HG03469 (cell line): ENCODE results near the gene MTMR2.

ENCODE experiments used
- ATAC-seq: cut with Tn5 transposase; IDR thresholded peaks from one replicate; pipeline ENCODE4 v1.9.1; 2021; ENCODE audit warnings: mild to moderate bottlenecking, moderate library complexity, moderate number of reproducible peaks; ENCODE audit not compliant: unreplicated experiment

Gene MTMR2

DNA sequence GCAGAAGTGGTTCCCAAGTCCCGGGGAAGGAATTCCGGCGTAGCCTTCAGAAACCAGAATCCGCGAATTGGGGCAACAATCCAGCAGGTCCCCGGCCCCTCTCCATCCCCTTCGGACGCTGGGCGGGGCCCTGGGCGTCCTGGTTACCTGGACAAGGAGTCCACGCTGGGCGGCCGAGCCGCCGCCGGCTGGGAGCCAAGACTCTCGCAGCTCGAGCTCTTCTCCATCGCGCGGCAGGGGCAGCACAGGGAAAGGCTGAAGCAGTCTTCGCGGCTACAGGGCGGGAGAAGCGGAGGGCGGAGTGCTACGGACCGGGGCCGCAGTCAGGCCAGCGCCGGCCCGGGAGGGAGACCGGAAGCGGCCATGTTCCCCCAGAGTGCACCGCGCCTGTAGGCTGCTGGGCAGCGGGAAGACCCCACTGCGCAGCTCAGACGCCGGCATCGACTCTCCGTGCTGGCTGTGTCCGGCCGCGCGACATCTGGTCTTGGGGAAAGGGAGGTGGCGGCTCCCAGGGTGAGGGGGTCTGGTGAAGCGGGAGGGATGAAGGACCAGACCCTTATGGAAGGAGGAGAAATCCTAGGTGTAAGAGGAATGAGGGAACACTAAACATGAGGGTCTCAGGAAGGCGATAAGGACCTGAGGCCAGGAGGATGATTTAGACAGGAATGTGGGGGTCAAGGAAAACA, at the start of gene MTMR2:
Gene MTMR2, minus strand, starts transcription at position 380 of the 686 bp plus-strand sequence. Its CDS starts 153 bp downstream, at position 227.
- ATAC-seq, result peak; percentile 92

DNA sequence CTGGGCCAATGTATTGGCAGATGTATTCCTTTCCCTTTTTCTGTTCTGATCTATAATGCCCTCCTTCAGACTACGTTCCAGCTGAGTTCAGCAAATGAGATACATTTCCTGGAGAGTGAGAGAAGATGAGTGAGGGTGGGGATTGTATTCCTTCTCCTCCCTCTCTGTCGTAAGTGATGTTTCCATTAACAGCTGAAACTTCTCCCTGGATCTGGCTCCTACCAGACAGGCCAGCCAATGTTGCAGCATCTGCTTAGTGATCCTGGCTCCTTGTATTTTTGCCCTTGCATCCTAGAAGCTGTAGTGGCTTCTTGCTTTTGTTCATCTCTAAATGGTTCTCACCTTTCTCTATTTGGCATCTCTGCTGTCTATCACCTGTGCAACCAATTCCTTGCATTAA, 48.2 kb upstream of the MTMR2 start:
- ATAC-seq, result no peak

DNA sequence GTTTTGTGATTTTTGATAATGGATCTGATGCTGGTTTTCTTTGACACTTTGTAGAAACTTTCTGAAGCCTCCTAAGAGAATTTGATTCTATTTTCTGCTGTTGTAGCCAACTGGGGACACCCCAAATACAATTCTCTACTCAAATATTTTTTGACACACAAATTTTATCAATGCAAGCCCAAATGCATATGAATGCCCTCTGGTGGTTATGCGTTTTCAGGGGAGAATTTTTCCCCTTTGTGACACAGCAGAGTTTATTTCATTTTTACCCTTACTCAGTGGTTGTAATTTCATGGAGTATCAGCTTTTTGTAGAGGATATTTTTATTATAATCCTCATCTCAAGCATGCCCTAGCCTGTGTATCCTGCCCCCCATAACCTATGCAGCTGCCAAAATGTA, 44.7 kb upstream of the MTMR2 start:
- ATAC-seq, result no peak

DNA sequence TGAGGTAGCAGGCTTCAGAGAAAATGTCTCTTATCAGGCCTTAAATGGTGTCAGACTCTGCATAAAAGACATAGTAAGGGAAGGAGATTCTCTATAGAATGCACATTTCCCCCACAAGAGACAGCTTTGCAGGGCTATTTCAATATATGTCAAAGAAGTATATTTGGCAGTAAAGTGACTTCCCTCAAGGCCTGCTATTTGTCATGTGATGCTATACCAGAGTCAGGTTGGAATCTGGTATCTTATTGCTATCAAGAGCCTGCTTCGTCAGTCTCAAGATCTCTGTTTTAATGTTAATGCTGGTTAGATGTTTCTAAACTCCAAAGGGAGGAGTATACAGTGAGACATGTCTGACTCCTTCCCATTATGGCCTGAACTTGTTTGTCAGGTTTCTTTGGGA, 40.4 kb upstream of the MTMR2 start:
- no peak for ATAC-seq

DNA sequence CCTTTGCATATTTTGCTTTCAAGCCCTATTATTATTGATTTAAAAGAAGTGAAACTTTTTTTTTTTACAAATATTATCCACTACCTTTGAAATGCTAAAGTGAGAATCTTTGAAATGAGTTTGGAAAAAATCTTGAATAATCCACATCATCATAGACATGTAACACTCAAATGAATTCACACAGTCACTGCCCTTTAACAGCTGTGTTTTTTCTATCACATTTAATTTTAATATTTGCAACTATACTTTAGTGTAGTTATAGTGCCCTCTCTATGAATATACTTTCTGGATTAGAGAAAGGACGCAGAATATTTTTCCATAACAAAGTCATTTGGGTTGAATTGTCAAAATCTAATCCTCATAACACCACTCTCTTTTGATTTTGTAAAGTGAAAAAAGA, 37.9 kb upstream of the MTMR2 start:
- ATAC-seq, result no peak

DNA sequence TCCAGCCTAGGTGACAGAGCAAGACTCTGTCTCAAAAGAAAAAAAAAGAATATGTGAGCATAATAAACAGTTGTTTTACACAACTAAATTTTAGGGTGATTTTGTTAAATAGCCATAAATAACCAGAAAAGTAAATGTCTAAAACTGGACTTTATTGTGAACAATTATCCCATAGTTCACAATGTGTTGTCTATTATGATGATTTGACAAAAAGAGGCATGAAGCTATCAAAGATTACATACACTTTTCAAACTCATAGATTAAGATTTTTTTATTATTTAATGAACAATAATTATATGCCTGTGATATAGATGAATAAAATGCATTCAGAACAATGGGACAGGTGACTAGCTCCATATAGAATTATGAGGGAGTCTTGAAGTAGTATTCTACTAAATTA, 27.0 kb upstream of the MTMR2 start:
- no peak for ATAC-seq

DNA sequence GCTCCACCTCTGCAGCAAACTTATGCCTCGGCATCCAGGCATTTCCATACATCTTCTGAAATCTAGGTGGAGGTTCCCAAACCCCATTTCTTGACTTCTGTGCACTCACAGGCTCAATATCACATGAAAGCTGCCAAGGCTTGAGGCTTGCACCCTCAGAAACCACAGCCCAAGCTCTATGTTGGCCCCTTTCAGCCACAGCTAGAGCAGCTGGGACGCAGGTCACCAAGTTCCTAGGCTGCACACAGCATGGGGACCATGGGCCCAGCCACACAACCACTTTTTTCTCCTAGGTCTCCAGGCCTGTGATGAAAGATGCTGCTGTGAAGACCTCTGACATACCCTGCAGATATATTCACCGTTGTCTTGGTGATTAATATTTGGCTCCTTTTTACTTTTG, 24.7 kb upstream of the MTMR2 start:
- ATAC-seq, result no peak

DNA sequence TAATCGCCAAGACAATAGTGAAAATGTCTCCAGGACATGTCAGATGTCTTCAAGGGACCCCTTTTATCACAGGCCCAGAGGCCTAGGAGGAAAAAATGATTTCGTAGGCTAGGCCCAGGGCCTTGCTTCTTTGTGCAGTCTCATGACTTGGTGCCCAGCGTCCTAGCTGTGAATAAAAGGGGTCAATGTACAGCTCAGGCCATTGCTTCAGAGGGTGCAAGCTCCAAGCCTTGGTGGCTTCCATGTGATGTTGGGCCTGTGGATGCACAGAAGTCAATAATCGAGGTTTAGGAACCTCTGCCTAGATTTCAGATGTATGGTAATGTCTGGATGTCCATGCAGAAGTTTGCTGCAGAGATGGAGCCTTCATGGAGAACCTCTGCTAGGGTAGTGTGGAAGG, 20.7 kb upstream of the MTMR2 start:
- no peak for ATAC-seq

DNA sequence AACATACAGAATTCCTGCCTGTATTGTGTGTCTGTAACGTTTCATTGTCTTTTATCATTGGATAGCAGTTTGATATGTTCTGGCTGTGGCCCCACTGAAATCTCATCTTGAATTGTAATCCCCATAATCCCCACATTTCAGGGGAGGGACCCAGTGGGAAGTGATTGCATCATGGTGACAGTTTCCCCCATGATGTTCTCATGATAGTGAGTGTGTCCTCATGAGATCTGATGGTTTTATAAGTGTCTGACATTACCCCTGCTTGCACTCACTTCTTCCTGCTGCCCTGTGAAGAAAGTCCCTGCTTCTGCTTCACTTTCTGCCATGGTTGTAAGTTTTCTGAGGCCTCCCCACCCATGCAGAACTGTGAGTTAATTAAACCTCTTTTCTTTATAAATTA, 19.6 kb upstream of the MTMR2 start:
- no peak for ATAC-seq

DNA sequence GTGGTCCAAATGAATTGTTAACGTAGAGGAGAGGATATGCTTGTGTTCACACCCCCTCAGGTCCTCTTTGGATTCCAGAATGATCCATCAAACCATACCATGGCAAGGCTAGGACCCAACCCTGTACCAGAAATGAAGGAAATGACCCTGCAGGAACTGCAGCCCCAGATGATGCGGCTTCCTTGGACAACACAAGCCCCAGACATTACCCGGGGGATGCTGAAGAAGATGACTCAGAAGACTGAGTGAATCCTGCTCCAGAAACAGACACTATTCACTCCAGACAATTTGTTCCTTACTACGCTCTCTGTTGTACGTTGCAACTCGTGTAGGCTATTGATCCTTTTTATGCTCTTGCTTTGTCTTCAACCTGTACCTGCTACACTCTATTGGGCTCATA, 15.2 kb upstream of the MTMR2 start:
- no peak for ATAC-seq

DNA sequence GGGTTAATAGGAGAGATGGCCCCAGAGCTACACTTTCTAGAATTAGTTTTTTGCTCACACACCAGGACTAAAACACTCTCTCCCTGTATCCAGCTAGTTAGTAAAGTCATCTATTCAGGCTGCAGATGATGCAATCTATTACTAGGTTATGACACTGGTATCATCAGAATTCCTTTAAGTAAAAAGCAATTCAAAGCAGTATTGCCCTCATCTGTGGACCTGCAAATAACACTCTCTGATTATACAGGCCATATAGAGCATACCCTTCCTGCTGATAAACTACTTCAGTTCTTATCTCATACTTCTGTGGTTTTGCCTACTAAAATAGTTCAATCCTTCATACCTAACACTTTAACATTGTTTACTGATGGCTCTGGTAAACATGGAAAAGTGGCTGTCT, 13.5 kb upstream of the MTMR2 start:
- no peak for ATAC-seq

DNA sequence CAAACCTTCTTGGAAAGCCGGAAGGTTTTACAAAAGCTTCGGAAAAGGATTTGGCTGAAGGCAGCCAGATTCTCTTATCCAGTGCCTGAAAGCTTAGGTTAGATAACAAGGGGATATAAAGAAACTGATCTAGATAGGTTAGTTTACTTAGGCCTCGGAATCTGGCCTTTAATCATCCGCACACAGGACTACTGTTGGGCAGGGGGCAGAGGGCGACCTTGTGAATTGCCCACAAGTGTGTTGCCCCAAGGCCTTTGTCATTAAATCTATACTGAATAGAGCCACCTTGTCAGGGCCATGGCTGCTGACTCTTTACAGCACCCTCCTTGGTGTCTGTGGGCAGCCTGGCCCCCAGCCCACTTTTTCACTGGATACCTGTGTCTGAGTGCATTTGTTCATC, 9.7 kb upstream of the MTMR2 start:
- ATAC-seq, result no peak

DNA sequence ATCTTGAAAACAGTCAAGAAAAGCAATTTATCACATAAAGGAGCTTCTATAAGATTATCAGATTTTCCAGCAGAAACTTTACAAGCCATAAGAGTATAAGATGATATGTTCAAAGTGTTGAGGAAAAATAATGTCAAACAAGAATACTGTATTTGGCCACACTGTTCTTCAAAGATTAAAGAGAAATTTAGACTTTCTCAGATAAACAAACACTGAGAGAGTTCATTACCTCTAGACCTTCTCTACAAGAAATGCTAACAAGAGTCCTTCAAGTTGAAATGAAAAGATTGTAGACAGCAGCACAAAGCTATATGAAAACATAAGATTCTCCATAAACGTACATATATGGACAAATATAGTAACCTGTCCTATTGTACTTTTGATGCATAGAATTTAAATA, 8.0 kb upstream of the MTMR2 start:
- no peak for ATAC-seq

DNA sequence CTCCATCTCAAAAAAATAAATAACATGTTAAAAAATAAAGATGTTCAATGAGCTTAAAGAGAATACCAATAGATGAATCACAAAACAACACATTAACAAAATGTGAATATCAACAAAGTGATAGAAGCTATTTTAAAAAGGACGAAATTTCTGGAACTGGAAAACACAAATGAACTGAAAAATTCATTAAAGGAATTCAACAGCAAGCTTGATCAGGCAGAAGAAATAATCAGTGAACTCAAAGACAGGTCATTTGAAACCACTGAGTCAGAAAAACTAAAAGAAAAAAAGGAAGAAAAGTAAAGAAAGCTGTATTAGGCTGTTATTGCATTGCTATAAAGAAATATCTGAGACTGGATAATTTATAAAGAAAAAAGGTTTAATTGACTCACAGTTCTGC, 7.0 kb upstream of the MTMR2 start:
- no peak for ATAC-seq

DNA sequence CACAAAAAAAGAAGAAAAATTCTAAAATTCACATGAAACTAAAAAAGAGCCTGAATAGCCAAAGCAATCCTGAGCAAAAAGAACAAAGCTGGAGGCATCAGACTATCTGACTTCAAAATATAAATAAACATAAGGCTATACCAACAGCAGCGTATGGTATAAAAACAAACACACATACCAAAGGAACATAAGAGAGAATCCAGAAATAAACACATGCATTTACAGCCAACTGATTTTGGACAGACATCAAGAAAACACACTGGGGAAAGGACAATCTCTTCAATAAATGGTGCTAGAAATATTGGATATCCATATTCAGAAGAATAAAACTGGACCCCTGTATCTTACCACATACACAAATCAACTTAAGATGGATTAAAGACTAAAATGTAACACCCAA, 2.8 kb upstream of the MTMR2 start:
- ATAC-seq, result no peak

DNA sequence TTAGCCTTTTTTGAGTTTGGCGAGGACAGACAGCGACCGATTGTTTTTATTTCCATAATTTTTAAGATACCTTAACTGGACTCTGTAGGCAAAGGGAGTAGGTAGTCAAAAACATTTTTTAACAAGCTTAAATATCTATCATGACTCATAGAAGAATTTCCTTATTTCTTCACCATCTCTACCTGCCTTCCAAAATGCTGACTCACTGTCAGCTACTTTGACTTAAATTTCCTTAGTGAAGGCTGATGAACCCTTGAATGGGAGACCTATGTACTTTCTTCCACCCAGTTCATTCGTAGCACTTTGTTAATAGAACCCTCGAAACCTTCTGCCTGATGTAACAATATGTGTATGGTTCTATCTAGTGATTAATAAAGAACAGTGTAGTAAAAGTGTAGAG, 1.1 kb upstream of the MTMR2 start:
- no peak for ATAC-seq

DNA sequence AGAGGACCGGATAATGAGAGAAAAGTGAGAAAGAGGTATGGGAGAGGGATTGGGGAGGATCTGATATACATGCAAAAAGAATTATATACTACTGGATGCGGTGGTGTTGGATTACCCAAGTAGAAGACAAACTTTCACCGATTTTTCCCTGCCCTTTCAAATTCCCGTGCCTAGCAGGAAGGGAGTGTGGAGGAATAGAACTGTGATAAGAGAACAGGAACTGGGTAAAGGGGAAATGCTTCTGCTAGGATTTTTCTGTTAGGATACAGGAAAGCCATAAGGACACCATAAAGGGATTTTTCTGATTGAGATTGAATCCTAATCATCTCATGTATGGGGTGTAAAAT, 480 bp upstream of the MTMR2 start:
- ATAC-seq, result no peak

DNA sequence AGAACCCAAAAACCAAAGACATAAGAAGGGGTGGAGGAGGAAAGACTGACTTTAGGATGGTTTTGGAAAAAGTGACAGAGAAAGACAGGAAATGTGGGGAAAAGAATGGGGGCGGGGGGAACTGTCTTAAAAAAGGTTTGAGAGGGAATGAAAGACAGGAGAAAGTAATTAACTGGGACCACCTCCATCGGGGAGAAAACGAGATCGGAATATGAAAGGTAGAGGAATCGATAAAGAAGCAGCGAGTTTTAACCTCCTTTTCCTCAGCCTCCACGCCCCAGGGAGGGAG, 524 bp downstream of the MTMR2 start:
- ATAC-seq, result no peak

DNA sequence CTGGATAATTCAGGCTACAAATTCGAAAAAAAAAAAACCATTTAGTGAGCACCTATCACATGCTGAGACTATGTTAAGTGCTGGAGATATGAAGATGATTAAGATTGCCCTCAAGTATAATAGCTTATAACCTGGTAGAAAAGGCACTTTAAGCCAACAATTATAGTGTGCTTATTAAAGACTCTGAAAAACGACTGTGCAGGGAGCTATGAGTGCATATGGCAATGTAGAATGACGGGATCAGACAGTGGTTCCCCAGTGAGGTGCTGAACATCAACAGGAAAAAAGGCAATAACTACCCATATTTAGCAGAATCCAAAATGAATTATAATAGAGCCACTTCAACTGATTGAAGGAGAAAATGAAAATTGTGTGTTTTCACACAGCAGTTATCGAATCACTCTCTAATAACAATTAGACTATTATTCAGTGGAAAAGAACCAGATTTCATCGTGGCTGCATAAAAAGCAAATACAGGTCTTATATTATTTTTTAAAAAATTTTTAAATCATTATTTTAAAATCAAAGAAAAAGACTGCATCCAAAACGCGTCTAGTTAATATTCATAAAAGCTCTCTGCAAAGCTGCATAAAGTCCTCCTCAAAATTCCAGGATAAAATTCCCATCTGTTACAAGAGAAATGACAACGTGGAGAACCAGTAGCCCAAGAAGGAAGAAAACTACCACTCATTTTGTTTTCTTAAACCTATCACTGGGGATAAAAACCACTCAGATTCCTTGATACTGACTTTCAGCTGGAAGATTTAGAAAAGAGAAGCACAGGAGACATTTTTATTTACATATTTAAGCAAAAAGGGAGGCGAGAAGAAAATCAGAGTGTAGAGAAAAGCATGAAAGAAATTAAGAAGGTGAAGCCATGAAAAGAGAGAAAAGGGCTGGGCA, 1.1 kb downstream of the MTMR2 start:
- ATAC-seq, result no peak

DNA sequence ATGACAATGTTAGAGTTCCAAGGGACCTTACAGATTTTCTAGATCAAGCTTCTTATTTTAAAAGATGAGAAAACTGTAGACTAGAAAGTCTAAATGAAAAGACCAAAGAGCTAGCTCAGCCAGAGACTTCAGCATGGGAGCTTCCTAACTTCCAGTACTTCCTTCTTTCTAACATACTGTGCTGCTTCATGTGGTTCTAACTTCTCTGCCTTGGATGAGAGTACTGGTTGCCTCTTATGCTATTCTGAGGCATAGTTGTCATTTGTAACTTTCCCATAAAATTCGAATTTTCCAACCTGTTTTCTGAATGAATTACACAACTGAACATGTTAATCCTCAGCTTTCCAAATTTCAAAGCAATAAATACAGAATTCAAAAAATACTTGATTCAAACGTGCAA, 1.8 kb downstream of the MTMR2 start:
- ATAC-seq, result no peak

DNA sequence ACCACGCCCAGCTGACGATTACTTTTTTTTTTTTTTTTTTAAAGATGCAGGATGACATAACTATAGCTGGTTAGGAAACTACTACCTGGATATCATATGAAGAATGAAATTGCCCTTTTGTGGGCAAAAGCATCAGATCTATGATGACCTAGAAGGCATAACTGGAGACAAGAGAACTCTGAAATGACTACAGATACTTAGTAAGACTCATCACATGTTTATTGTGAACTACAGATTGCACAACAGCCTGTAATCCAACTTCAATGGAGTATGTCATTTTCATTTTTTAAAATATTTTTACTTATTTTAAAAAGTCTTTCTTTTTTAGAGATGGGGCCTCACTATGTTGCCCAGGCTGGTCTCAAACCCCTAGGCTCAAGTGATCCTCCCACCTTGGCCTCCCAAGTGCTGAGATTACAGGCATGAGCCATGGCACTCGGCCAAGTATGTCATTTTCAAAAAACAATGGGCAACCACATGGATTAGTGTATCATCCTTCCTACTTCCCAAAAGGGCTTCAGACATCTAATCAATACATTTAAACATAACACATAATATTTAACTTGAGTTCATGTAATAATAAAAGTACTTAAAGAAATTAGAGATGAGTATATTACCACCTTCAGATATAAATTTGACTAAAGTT, 3.3 kb downstream of the MTMR2 start:
- ATAC-seq, result no peak

DNA sequence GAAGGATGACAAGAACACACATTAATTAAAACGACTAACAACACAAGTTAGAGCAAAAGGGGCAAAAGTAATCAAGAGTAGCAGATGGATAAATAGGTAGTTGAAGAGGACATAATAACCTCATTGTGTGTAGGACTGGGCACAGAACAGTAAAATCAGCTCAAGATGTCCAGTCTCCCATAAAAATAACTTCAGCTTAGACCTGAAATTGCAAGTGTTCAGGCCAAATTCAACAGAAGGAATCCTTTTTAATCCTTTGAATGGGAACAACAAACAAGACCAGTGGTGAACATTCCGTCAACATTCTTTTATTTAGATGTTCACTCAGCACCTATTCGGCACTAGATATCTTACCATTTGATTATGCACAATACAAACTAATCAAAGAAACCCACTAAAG, 4.4 kb downstream of the MTMR2 start:
- ATAC-seq, result no peak
